HT1080 (cell line): ENCODE data around the gene ARHGEF25. TPM values are rescaled to one million over a fixed set of nuclear protein-coding genes. Genes with fewer than 3 reads are reported as not detected.

ENCODE experiments used
- total RNA-seq: library from RNA; depleted of rRNA; stranded (reverse); fragments of >200 nt; shearing (Covaris generic); gene quantifications from 2 replicates; pipeline ENCODE4 v1.2.3, GENCODE V29; 2014; rRNA removed

Gene ARHGEF25
- total RNA-seq, 1 experiment from 2014 or later = 6.0 TPM

Other genes with a start within 250 kb of the ARHGEF25 start
- 7.4 and 13.0 TPM in 2 replicates for gene R3HDM2, start 180.4 kb upstream of the ARHGEF25 start, total RNA-seq
- gene INHBC, start 176.7 kb upstream of the ARHGEF25 start, total RNA-seq = 0.13 and 0.37 TPM in 2 replicates
- gene INHBE, start 156.1 kb upstream of the ARHGEF25 start, total RNA-seq = 1.4 and 2.1 TPM in 2 replicates
- gene GLI1, start 151.7 kb upstream of the ARHGEF25 start, total RNA-seq = 0.60 and 4.0 TPM in 2 replicates
- gene ARHGAP9, start 131.6 kb upstream of the ARHGEF25 start, total RNA-seq = 2.2 and 3.3 TPM in 2 replicates
- 282 and 304 TPM in 2 replicates for gene MARS1, start 123.4 kb upstream of the ARHGEF25 start, total RNA-seq
- gene DDIT3, start 90.9 kb upstream of the ARHGEF25 start, total RNA-seq = 11.8 and 12.7 TPM in 2 replicates
- gene MBD6, start 88.6 kb upstream of the ARHGEF25 start, total RNA-seq = 4.9 and 9.5 TPM in 2 replicates
- gene DCTN2, start 64.2 kb upstream of the ARHGEF25 start, total RNA-seq = 79.5 and 87.1 TPM in 2 replicates
- gene KIF5A, start 61.4 kb upstream of the ARHGEF25 start, total RNA-seq = not detected in 2 replicates
- 21.3 and 27.5 TPM in 2 replicates for gene PIP4K2C, start 20.2 kb upstream of the ARHGEF25 start, total RNA-seq
- gene DTX3, start 6.6 kb upstream of the ARHGEF25 start, total RNA-seq = 11.3 and 16.7 TPM in 2 replicates
- gene B4GALNT1, start 21.8 kb downstream of the ARHGEF25 start, total RNA-seq = 23.6 and 34.1 TPM in 2 replicates
- gene OS9, start 82.7 kb downstream of the ARHGEF25 start, total RNA-seq = 78.0 and 78.9 TPM in 2 replicates
- gene AGAP2, start 127.3 kb downstream of the ARHGEF25 start, total RNA-seq = 11.2 and 11.6 TPM in 2 replicates
- 21.6 and 28.9 TPM in 2 replicates for gene TSPAN31, start 133.6 kb downstream of the ARHGEF25 start, total RNA-seq
- 442 and 461 TPM in 2 replicates for gene CDK4, start 140.9 kb downstream of the ARHGEF25 start, total RNA-seq
- 11.3 and 15.9 TPM in 2 replicates for gene MARCHF9, start 143.7 kb downstream of the ARHGEF25 start, total RNA-seq
- gene CYP27B1, start 155.6 kb downstream of the ARHGEF25 start, total RNA-seq = 0.17 and 0.19 TPM in 2 replicates
- 26.9 and 31.6 TPM in 2 replicates for gene METTL1, start 160.7 kb downstream of the ARHGEF25 start, total RNA-seq
- 3.7 and 7.0 TPM in 2 replicates for gene EEF1AKMT3, start 161.2 kb downstream of the ARHGEF25 start, total RNA-seq
- 55.0 and 57.6 TPM in 2 replicates for gene TSFM, start 171.4 kb downstream of the ARHGEF25 start, total RNA-seq
- gene AVIL, start 207.3 kb downstream of the ARHGEF25 start, total RNA-seq = 0.13 TPM in 2 replicates
- 30.3 and 43.3 TPM in 2 replicates for gene CTDSP2, start 235.3 kb downstream of the ARHGEF25 start, total RNA-seq